ENCODE data around the gene VSTM1. TPM values are rescaled to one million over a fixed set of nuclear protein-coding genes. Genes with fewer than 3 reads are reported as not detected.
"Not testable (repeated sequence)": the region's sequence is repeated elsewhere in the genome, so short reads cannot be mapped to it uniquely, and the experiment has no call there.

Gene VSTM1
- total RNA-seq, 1 donor from 2014 or later = not detected

DNA sequence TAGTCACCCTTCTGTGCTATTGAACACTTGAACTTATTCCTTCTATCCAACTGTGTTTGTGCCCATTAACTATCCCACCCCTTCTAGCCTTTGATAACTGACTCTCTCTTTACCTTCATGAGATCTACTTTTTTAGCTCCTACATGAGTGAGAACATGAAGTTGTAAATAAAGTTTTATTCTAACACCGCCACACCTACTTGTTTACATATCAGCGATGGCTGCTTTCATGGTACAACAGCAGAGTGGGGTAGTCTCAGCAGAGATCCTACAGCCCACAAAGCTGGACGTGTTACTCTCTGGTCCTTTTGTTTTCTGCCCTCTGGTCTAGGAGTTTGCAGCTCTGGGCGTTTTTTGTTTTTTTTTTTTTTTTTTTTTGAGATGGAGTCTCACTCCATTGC, 23.7 kb downstream of the VSTM1 start:
- Mint-ChIP-seq H3K36me3 (no peaks in the 10 kb centered on the region), H3K4me3 (no peak overlapping the region), H3K4me1 (peaks cover 2% of the 10 kb centered on the region), H3K27me3 (ENCODE audit: low read depth) (peaks cover 10% of the 10 kb centered on the region), H3K9me3 (no peaks in the 10 kb centered on the region), H3K27ac (no peak overlapping the region)
- TF ChIP-seq, protein P1, sequence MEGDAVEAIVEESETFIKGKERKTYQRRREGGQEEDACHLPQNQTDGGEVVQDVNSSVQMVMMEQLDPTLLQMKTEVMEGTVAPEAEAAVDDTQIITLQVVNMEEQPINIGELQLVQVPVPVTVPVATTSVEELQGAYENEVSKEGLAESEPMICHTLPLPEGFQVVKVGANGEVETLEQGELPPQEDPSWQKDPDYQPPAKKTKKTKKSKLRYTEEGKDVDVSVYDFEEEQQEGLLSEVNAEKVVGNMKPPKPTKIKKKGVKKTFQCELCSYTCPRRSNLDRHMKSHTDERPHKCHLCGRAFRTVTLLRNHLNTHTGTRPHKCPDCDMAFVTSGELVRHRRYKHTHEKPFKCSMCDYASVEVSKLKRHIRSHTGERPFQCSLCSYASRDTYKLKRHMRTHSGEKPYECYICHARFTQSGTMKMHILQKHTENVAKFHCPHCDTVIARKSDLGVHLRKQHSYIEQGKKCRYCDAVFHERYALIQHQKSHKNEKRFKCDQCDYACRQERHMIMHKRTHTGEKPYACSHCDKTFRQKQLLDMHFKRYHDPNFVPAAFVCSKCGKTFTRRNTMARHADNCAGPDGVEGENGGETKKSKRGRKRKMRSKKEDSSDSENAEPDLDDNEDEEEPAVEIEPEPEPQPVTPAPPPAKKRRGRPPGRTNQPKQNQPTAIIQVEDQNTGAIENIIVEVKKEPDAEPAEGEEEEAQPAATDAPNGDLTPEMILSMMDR (IDR thresholded peaks at IDR 0.05; ENCODE audit: unreplicated experiment) = no peak
- DNase-seq (ENCODE audit: low spot score in 2 of 2, unreplicated experiment in 2 of 2) = no peak

DNA sequence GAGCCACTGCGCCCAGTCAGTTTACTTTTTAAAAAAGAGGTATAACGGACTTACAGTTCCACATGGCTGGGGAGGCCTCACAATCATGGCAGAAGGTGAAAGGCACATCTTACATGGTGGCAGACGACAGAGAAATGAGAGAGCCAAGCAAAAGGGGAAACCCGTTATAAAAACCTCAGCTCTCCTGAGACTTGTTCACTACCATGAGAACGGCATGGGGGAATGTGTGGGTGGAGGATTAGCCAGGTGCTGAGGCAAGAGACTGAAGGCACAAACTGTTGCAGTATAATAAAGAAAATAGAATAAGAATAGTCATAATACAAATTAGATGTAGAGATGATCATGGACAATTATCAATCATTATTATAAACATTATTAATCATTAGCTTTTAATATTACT, 27.2 kb downstream of the VSTM1 start:
- H3K9me3 Mint-ChIP-seq; DNase-seq (ENCODE audit: low spot score in 2 of 2, unreplicated experiment in 2 of 2); H3K4me3 Mint-ChIP-seq; H3K36me3 Mint-ChIP-seq; H3K27me3 Mint-ChIP-seq (ENCODE audit: low read depth); H3K4me1 Mint-ChIP-seq; H3K27ac Mint-ChIP-seq: not testable (repeated sequence)

DNA sequence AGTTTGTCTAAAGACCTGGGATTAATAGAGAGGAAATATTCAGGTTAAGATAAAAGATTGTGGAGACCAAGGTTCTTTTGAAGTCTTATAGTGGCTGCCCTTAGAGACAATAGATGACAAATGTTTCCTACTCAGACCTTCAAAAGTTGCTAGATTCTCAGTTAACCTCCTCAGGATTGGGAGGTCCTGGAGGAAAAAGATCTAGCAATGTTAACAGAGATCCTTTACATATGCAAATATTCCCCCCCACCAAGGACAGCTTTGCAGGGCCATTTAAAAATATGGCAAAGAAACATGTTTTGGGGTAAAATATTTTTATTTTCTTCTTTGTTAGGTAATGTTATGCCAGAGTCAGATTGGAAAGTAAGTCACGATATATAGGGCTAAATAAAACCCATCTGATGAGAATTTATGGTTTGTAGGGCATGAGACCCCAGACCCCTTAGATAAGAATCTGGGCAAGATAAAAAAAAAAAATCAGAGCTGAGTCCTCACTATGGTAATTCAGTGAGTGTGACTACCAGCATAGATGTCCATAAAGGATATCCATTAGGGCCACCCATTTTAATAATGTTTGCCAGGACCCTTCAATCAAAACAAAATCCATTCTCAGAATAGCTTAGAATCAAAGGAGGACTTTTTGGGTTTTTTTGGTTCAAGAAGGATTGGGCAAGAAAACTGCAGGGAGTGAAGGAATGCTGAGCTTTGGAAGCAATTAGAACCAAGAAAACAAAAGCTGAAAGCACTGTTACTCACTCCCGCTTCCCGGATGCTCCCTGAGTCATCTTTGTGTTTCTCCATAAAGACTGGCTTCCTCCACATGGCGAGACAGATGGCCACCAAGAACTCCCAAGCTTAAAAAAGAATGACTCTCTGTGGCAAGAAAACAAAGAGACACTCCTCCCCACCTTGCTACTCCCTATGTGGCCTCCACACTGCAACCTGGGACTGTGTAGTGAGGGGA, 28.2 kb downstream of the VSTM1 start:
- no peak overlapping the region for H3K4me3 Mint-ChIP-seq
- H3K27ac Mint-ChIP-seq = no peak overlapping the region
- H3K36me3 Mint-ChIP-seq = no peaks in the 10 kb centered on the region
- no peak for DNase-seq (ENCODE audit: low spot score in 2 of 2, unreplicated experiment in 2 of 2)
- TF ChIP-seq, protein P1 (IDR thresholded peaks at IDR 0.05; ENCODE audit: unreplicated experiment) = no peak
- H3K27me3 Mint-ChIP-seq (ENCODE audit: low read depth) = peaks cover 11% of the 10 kb centered on the region
- no peaks in the 10 kb centered on the region for H3K9me3 Mint-ChIP-seq
- H3K4me1 Mint-ChIP-seq = peaks cover 2% of the 10 kb centered on the region

DNA sequence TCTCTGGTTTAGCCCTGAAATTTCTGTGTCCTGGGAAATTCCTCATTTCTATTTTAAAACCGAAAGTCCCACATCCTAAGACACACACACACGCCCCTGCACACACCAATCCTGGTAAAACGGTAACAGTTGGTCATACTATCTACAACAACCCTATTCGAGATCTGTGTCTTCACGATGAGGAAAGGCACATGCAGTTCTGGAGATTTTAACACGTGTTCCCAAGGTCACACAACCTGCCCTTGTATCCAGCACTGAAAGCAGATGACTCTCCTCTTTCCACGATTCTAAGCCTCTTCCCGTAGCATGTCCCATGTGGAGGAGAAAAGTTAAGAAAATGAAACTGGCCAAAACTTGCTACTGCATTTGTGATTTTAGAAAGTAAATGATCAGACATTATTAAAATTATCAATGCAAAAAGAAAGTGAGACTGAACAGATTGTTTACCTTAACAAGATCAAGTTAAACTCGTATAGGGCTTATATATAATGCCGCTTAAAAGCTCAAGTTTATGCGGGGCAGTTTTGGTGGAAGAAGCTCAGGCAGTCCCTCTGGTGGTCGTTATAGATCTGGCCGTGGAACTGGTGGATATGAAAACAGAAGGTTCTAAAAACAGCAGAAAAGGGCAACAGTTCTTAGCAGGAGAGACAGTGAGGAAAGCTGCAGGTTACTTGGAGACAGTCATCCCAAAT, 32.7 kb downstream of the VSTM1 start:
- TF ChIP-seq, protein P1 (IDR thresholded peaks at IDR 0.05; ENCODE audit: unreplicated experiment) = peak; percentile 40
- no peak for DNase-seq (ENCODE audit: low spot score in 2 of 2, unreplicated experiment in 2 of 2)
- peaks cover 2% of the 10 kb centered on the region for H3K4me1 Mint-ChIP-seq
- no peaks in the 10 kb centered on the region for H3K9me3 Mint-ChIP-seq
- H3K27ac Mint-ChIP-seq = no peak overlapping the region
- H3K27me3 Mint-ChIP-seq (ENCODE audit: low read depth) = peaks cover 23% of the 10 kb centered on the region
- H3K36me3 Mint-ChIP-seq = no peaks in the 10 kb centered on the region
- no peak overlapping the region for H3K4me3 Mint-ChIP-seq

DNA sequence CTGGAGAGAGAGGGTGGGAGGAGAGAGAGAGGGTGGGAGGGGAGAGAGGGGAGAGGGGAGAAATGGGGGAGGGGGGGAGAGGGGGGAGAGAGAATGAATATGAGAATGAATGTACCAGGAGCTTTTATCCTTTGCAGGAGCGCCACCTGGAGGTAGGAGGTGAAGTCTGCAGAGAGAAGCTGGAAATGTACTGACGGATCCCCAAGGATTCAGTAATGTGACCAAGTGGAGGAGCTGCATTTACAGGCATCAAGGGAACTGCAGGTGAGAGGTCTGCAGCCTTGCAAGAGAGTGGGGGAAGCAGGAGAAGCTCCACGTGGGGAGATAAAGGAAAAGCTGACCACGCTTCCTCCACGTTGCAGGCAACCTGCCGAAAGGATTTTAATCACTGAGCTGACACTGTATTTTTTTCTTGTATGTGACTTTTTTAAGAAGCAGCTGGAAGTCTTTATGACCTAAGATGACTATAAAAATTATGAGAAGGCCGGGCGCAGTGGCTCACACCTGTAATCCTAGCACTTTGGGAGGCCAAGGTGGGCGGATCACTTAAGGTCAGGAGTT, 33.7 kb downstream of the VSTM1 start:
- Mint-ChIP-seq H3K27ac (no peak overlapping the region), H3K36me3 (no peaks in the 10 kb centered on the region), H3K4me3 (no peak overlapping the region), H3K9me3 (no peaks in the 10 kb centered on the region), H3K4me1 (no peaks in the 10 kb centered on the region), H3K27me3 (ENCODE audit: low read depth) (peaks cover 24% of the 10 kb centered on the region)
- DNase-seq (ENCODE audit: low spot score in 2 of 2, unreplicated experiment in 2 of 2) = peak in 1 of 2 experiments; percentile 53
- TF ChIP-seq, protein P1 (IDR thresholded peaks at IDR 0.05; ENCODE audit: unreplicated experiment) = peak; percentile 33

DNA sequence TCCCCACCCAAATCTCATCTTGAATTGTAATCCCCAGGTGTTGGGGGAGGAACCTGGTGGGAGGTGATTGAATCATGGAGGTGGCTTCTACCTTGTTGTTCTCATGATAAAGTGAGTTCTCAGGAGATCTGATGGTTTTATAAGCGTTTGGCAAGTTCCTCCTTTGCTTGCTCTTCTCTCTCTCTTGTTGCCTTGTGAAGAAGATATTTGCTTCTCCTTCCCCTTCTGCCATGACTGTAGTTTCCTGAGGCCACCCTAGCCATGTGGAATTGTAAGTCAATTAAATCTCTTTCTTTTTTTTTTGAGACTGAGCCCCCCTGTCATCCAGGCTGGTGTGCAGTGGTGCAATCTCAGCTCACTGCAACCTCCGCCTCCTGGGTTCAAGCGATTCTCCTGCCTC, 34.4 kb downstream of the VSTM1 start:
- Mint-ChIP-seq H3K36me3 (no peaks in the 10 kb centered on the region), H3K4me3 (no peak overlapping the region), H3K9me3 (no peaks in the 10 kb centered on the region), H3K27ac (no peak overlapping the region), H3K4me1 (no peaks in the 10 kb centered on the region), H3K27me3 (ENCODE audit: low read depth) (peaks cover 30% of the 10 kb centered on the region)
- TF ChIP-seq, protein P1 (IDR thresholded peaks at IDR 0.05; ENCODE audit: unreplicated experiment) = no peak
- DNase-seq (ENCODE audit: low spot score in 2 of 2, unreplicated experiment in 2 of 2) = no peak

Data from mesothelial cell of epicardium (in vitro differentiated cells).